ENCODE results near the gene MIS12. TPM values are rescaled to one million over a fixed set of nuclear protein-coding genes. Genes with fewer than 3 reads are reported as not detected.

Gene MIS12
- total and polyA plus RNA-seq, 8 donors = 16.1 to 36.3 (median 31.0) TPM

- DNase-seq (no peak), ATAC-seq (no peak)
- no peak for TF ChIP-seq CTCF (IDR thresholded peaks at IDR 0.05)
- H3K27ac ChIP-seq = no peak overlapping the region
- no peaks in the 10 kb centered on the region for H3K4me1 ChIP-seq
- H3K27me3 ChIP-seq = no peaks in the 10 kb centered on the region
- H3K4me3 ChIP-seq = no peak overlapping the region
- peaks cover 0 to 75% of the 10 kb centered on the region in 2 donors for H3K36me3 ChIP-seq
- intact Hi-C loops (cut with DNase I) = no loop called here
- H3K9me3 ChIP-seq = no peaks in the 10 kb centered on the region
These were observed 44.1 kb downstream of the MIS12 start for GRCh38 chr17:5530265-5531084.

GRCh38 chr17:5531085-5531418 is 44.7 kb downstream of the MIS12 start:
- H3K27me3 ChIP-seq = no peaks in the 10 kb centered on the region
- H3K4me3 ChIP-seq = no peak overlapping the region
- H3K27ac ChIP-seq = no peak overlapping the region
- intact Hi-C loops (cut with DNase I) = no loop called here
- no peaks in the 10 kb centered on the region for H3K4me1 ChIP-seq
- no peak for TF ChIP-seq CTCF (IDR thresholded peaks at IDR 0.05)
- peaks cover 0 to 75% of the 10 kb centered on the region in 2 donors for H3K36me3 ChIP-seq
- DNase-seq (no peak), ATAC-seq (no peak)
- no peaks in the 10 kb centered on the region for H3K9me3 ChIP-seq

GRCh38 chr17:5532581-5532980 is 46.2 kb downstream of the MIS12 start:
- H3K4me1 ChIP-seq = no peaks in the 10 kb centered on the region
- H3K27me3 ChIP-seq = no peaks in the 10 kb centered on the region
- H3K27ac ChIP-seq = no peak overlapping the region
- ATAC-seq (no peak), DNase-seq (no peak)
- intact Hi-C loops (cut with DNase I) = no loop called here
- H3K4me3 ChIP-seq = no peak overlapping the region
- H3K9me3 ChIP-seq = no peaks in the 10 kb centered on the region
- peaks cover 0 to 74% of the 10 kb centered on the region in 2 donors for H3K36me3 ChIP-seq
- TF ChIP-seq CTCF (IDR thresholded peaks at IDR 0.05) = no peak

- TF ChIP-seq CTCF (IDR thresholded peaks at IDR 0.05) = no peak
- no peak overlapping the region for H3K4me3 ChIP-seq
- no peaks in the 10 kb centered on the region for H3K9me3 ChIP-seq
- ATAC-seq (no peak), DNase-seq (no peak)
- no peaks in the 10 kb centered on the region for H3K4me1 ChIP-seq
- H3K27ac ChIP-seq = no peak overlapping the region
- no peaks in the 10 kb centered on the region for H3K27me3 ChIP-seq
- peaks cover 0 to 77% of the 10 kb centered on the region in 2 donors for H3K36me3 ChIP-seq
- intact Hi-C loops (cut with DNase I) = no loop called here
These were observed 47.3 kb downstream of the MIS12 start for GRCh38 chr17:5533486-5534315.

- no peaks in the 10 kb centered on the region for H3K4me1 ChIP-seq
- H3K4me3 ChIP-seq = no peak overlapping the region
- TF ChIP-seq CTCF (IDR thresholded peaks at IDR 0.05) = no peak
- peaks cover 0 to 77% of the 10 kb centered on the region in 2 donors for H3K36me3 ChIP-seq
- no peak overlapping the region for H3K27ac ChIP-seq
- no peaks in the 10 kb centered on the region for H3K9me3 ChIP-seq
- H3K27me3 ChIP-seq = no peaks in the 10 kb centered on the region
- DNase-seq (no peak), ATAC-seq (no peak)
- intact Hi-C loops (cut with DNase I) = no loop called here
These were observed 49.1 kb downstream of the MIS12 start for GRCh38 chr17:5535436-5535835.

Measured in left lung (tissue), 10 donors.